Chondrocyte (in vitro differentiated cells): ENCODE results near the gene MYG1. TPM values are rescaled to one million over a fixed set of nuclear protein-coding genes. Genes with fewer than 3 reads are reported as not detected.
"Not testable (repeated sequence)": the region's sequence is repeated elsewhere in the genome, so short reads cannot be mapped to it uniquely, and the experiment has no call there.

Experiments used
- DNase-seq: peaks from one replicate; pipeline ENCODE4 v3.0.0; 2021; ENCODE audit warnings: mixed read lengths, low spot score
- H3K27ac Mint-ChIP-seq: one replicate; pipeline ENCODE4 v1.8.0; 2021; ENCODE audit warnings: mild to moderate bottlenecking, moderate library complexity, mixed read lengths; ENCODE audit not compliant: unreplicated experiment
- H3K27me3 Mint-ChIP-seq: 2 replicates; pipeline ENCODE4 v1.8.0; 2021; ENCODE audit warnings: low read depth, mixed read lengths
- H3K36me3 Mint-ChIP-seq: 2 replicates; pipeline ENCODE4 v1.8.0; 2021; ENCODE audit warnings: low read depth, mixed read lengths
- H3K4me1 Mint-ChIP-seq: 2 replicates; pipeline ENCODE4 v1.8.0; 2021; ENCODE audit warnings: low read depth, mild to moderate bottlenecking, mixed read lengths
- H3K4me3 Mint-ChIP-seq: one replicate; pipeline ENCODE4 v1.8.0; 2021; ENCODE audit warnings: mild to moderate bottlenecking, moderate library complexity, mixed read lengths; ENCODE audit not compliant: unreplicated experiment
- H3K9me3 Mint-ChIP-seq: 2 replicates; pipeline ENCODE4 v1.8.0; 2021; ENCODE audit warnings: low read depth, mixed read lengths
- CTCF ChIP-seq: fragments of 200-600 bp; sonication (generic); IDR thresholded peaks from 2 replicates; pipeline ENCODE4 v1.5.0; 2021; ENCODE audit warnings: antibody characterized with exemption, mild to moderate bottlenecking, moderate library complexity
- total RNA-seq: library from RNA; stranded (reverse); gene quantifications from 3 replicates; pipeline ENCODE4 v1.2.1, GENCODE V29; 2021

MYG1 gene
- total RNA-seq, 1 donor from 2014 or later, result 47.0 TPM

- no peak for DNase-seq
- H3K9me3 Mint-ChIP-seq, result no peaks in the 10 kb centered on the region
- TF ChIP-seq CTCF, result no peak
- peaks cover 5% of the 10 kb centered on the region for H3K27me3 Mint-ChIP-seq
- H3K4me3 Mint-ChIP-seq, result no peak overlapping the region
- no peaks in the 10 kb centered on the region for H3K36me3 Mint-ChIP-seq
- no peak overlapping the region for H3K27ac Mint-ChIP-seq
- H3K4me1 Mint-ChIP-seq, result peaks cover 4% of the 10 kb centered on the region
Observed at GRCh38 chr12:53330671-53331070, 31.2 kb downstream of the MYG1 start.

GRCh38 chr12:53332339-53332738 is 32.8 kb downstream of the MYG1 start:
- peaks cover 15% of the 10 kb centered on the region for H3K27me3 Mint-ChIP-seq
- not testable (repeated sequence) for H3K36me3 Mint-ChIP-seq, H3K9me3 Mint-ChIP-seq, H3K4me1 Mint-ChIP-seq, H3K4me3 Mint-ChIP-seq, H3K27ac Mint-ChIP-seq, DNase-seq

- Mint-ChIP-seq H3K4me1 (no peaks in the 10 kb centered on the region), H3K4me3 (no peak overlapping the region), H3K27ac (no peak overlapping the region), H3K36me3 (no peaks in the 10 kb centered on the region), H3K9me3 (no peaks in the 10 kb centered on the region), H3K27me3 (peaks cover 19% of the 10 kb centered on the region)
- DNase-seq, result no peak
- no peak for TF ChIP-seq CTCF
Observed at GRCh38 chr12:53332744-53333143, 33.2 kb downstream of the MYG1 start.

GRCh38 chr12:53333289-53333688 is 33.8 kb downstream of the MYG1 start:
- no peaks in the 10 kb centered on the region for H3K9me3 Mint-ChIP-seq
- TF ChIP-seq CTCF, result no peak
- H3K27ac Mint-ChIP-seq, result no peak overlapping the region
- H3K36me3 Mint-ChIP-seq, result no peaks in the 10 kb centered on the region
- no peaks in the 10 kb centered on the region for H3K4me1 Mint-ChIP-seq
- no peak overlapping the region for H3K4me3 Mint-ChIP-seq
- peaks cover 23% of the 10 kb centered on the region for H3K27me3 Mint-ChIP-seq
- DNase-seq, result no peak

GRCh38 chr12:53333845-53334244 is 34.4 kb downstream of the MYG1 start:
- TF ChIP-seq CTCF, result no peak
- no peaks in the 10 kb centered on the region for H3K9me3 Mint-ChIP-seq
- H3K27me3 Mint-ChIP-seq, result peaks cover 25% of the 10 kb centered on the region
- DNase-seq, result no peak
- no peak overlapping the region for H3K4me3 Mint-ChIP-seq
- no peaks in the 10 kb centered on the region for H3K36me3 Mint-ChIP-seq
- no peak overlapping the region for H3K27ac Mint-ChIP-seq
- H3K4me1 Mint-ChIP-seq, result no peaks in the 10 kb centered on the region

GRCh38 chr12:53334822-53335221 is 35.3 kb downstream of the MYG1 start:
- Mint-ChIP-seq H3K4me3 (no peak overlapping the region), H3K27me3 (peaks cover 27% of the 10 kb centered on the region), H3K9me3 (no peaks in the 10 kb centered on the region), H3K36me3 (no peaks in the 10 kb centered on the region), H3K27ac (no peak overlapping the region), H3K4me1 (no peaks in the 10 kb centered on the region)
- TF ChIP-seq CTCF, result no peak
- DNase-seq, result no peak
